ENCODE results near the gene MSI2. TPM values are rescaled to one million over a fixed set of nuclear protein-coding genes. Genes with fewer than 3 reads are reported as not detected.

MSI2 gene
- total RNA-seq, 1 experiment from 2014 or later = 76.6 TPM

DNA sequence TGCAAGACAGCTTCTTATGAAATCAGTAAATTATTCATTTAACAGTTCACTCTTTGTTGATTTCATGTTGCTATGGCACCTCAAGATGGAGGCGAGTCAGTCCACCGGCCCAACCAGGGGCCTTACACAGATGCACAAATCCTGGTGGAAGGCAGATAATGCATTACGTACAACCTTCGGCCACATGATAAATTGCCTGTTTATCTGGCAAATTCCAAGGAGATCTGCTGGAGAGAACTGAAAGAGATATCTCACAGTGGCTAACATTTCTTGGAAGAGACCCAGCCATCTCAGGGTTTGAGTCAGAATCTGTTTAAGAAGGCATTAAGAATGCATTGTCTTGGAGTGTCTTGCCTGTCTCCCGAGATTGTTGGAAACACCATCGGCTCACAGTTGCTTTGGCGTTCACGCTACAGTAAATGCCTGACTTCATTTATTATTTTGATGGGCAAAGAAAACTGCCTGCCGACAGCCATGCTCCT is 225.6 kb downstream of the MSI2 start:
- peaks cover 20% of the 10 kb centered on the region for H3K4me1 ChIP-seq
- no peak overlapping the region for H3K4me3 ChIP-seq
- H3K27ac ChIP-seq = no peak overlapping the region

GRCh38 chr17:57482657-57483056 is 226.3 kb downstream of the MSI2 start:
- Histone ChIP-seq H3K4me3 (no peak overlapping the region), H3K27ac (no peak overlapping the region), H3K27me3 (no peaks in the 10 kb centered on the region), H3K4me1 (peaks cover 20% of the 10 kb centered on the region), H3K36me3 (no peaks in the 10 kb centered on the region), H3K9me3 (replicated peaks) (no peaks in the 10 kb centered on the region)
- no peak for DNase-seq

More for the DNA sequence above, 225.6 kb downstream of the MSI2 start:
- DNase-seq = no peak
- H3K36me3 ChIP-seq = no peaks in the 10 kb centered on the region
- no peaks in the 10 kb centered on the region for H3K9me3 ChIP-seq (replicated peaks)
- no peaks in the 10 kb centered on the region for H3K27me3 ChIP-seq

- no peaks in the 10 kb centered on the region for H3K9me3 ChIP-seq (replicated peaks)
- peaks cover 20% of the 10 kb centered on the region for H3K4me1 ChIP-seq
Observed at GRCh38 chr17:57484081-57484666, 227.9 kb downstream of the MSI2 start.

DNA sequence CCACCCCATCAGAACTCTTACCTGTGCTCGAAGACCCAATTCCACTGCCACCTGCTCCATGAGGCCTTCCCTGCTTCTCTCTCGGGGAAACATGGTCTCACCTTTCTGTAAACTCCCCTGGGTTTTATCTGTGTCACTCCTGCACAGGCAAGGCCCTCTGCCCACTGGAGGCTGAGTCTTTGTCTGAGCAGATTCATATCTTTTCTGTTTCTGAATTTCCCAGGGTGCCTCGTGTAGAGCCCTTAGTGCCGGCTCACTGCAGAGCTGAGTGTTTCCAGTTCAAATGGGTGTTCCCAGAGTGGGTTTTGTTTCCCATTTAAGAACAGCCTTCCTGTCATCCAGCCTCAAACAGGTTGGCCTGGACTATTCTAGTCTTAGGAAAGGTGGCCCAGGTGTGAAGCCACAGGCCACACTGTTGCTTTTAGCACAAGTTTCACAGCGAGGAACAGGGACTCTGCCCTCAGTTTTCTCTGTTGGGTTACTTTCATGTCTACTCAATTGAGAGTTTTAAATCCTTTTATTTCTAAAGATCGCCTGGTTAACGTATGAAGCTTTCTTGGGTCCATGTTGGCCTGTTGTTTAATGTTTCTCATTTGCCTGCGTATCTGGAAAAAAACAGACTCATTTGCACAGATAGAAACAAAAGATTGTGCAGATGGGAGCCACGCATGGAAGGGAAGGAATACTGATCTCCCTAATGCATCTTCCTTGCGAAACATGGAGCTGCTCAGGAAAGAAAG is 228.7 kb downstream of the MSI2 start:
- Histone ChIP-seq H3K9me3 (replicated peaks) (no peaks in the 10 kb centered on the region), H3K27me3 (no peaks in the 10 kb centered on the region), H3K4me1 (peaks cover 19% of the 10 kb centered on the region), H3K27ac (no peak overlapping the region), H3K36me3 (no peaks in the 10 kb centered on the region), H3K4me3 (no peak overlapping the region)
- DNase-seq = no peak

More at GRCh38 chr17:57484081-57484666, 227.9 kb downstream of the MSI2 start:
- Histone ChIP-seq H3K4me3 (no peak overlapping the region), H3K36me3 (no peaks in the 10 kb centered on the region), H3K27me3 (no peaks in the 10 kb centered on the region), H3K27ac (no peak overlapping the region)
- no peak for DNase-seq

- Histone ChIP-seq H3K9me3 (replicated peaks) (no peaks in the 10 kb centered on the region), H3K27ac (no peak overlapping the region), H3K36me3 (no peaks in the 10 kb centered on the region), H3K4me1 (peaks cover 13% of the 10 kb centered on the region), H3K27me3 (no peaks in the 10 kb centered on the region), H3K4me3 (no peak overlapping the region)
- DNase-seq = no peak
Observed at GRCh38 chr17:57485566-57485865, 229.2 kb downstream of the MSI2 start.

DNA sequence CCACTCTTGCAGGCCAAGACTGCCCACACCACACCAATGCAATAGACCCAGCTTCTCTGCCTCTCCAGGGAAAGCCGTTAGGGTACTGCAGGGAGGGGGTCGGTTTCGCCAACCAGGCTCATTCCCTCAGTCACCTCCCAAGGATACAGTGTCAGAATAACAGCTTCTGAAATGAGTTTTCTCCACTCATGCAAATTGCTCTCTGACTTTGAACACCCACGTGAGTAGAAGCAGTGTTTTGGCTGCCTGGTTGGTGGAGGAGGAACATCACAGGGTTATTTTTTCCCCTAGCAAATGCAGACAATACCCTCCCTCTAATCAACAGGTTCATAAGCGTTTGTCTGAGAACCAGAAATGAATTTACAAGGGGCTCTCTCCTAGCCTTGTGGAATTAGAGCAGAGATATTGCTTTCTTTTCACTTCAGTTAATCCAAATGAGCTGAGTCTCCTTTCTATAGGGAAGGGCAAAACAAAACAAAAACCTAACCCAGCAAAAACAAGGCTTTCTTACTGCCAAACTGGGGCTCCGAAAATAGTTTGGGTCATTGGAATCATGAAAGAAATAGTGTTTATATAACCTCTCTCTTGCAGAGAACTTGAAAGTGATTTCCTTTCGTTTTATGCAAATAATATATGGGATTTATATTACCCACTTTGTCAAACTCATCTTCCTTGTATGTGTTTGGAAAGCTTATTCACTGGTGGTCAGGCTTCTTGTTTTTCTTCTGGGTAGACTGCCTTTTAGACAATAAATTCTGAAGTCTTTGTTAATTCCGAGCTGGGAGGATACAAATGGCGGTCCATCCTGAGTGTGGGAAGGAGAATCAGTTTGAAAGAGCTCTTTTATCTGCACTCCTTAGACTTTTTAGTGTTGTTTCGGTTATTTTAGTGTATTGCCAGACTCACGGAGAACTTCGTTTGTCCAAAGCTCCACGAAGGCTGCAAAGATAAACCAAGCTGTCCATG is 229.9 kb downstream of the MSI2 start:
- Histone ChIP-seq H3K27ac (no peak overlapping the region), H3K4me1 (peaks cover 7% of the 10 kb centered on the region), H3K27me3 (no peaks in the 10 kb centered on the region), H3K4me3 (no peak overlapping the region), H3K9me3 (replicated peaks) (no peaks in the 10 kb centered on the region), H3K36me3 (no peaks in the 10 kb centered on the region)
- DNase-seq = no peak

GRCh38 chr17:57486882-57487301 is 230.6 kb downstream of the MSI2 start:
- H3K27ac ChIP-seq = no peak overlapping the region
- H3K4me1 ChIP-seq = peaks cover 2% of the 10 kb centered on the region
- DNase-seq = no peak

DNA sequence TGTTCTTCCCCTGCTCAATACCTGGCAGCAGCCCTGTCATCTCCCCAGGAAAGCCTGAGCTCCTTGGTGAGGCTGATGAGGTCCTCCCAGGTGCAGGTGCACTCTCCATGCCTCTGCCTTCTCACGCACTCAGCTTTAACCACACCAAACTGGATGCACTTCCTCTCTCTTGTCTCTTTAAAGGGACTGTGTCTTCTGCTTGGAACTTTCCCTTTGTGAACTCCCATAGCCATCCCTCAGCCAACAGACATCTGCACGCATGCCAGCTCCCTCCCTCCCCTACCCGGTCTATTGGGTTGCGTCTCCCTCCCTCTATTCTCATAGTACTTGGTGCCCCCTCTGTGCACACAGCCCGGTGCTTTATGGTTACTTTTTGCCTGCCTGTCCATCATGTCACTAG is 231.2 kb downstream of the MSI2 start:
- H3K27ac ChIP-seq = no peak overlapping the region
- no peak for DNase-seq
- H3K4me1 ChIP-seq = no peaks in the 10 kb centered on the region; the same call in 1 of the 2 replicates
- H3K27me3 ChIP-seq = no peaks in the 10 kb centered on the region
- no peak overlapping the region for H3K4me3 ChIP-seq
- H3K36me3 ChIP-seq = no peaks in the 10 kb centered on the region
- H3K9me3 ChIP-seq (replicated peaks) = no peaks in the 10 kb centered on the region

More at GRCh38 chr17:57486882-57487301, 230.6 kb downstream of the MSI2 start:
- Histone ChIP-seq H3K36me3 (no peaks in the 10 kb centered on the region), H3K27me3 (no peaks in the 10 kb centered on the region), H3K4me3 (no peak overlapping the region), H3K9me3 (replicated peaks) (no peaks in the 10 kb centered on the region)

- H3K9me3 ChIP-seq (replicated peaks) = no peaks in the 10 kb centered on the region
- DNase-seq = no peak
- no peak overlapping the region for H3K4me3 ChIP-seq
- H3K4me1 ChIP-seq = no peaks in the 10 kb centered on the region; the same call in 1 of the 2 replicates
- H3K27ac ChIP-seq = no peak overlapping the region
- H3K36me3 ChIP-seq = no peaks in the 10 kb centered on the region
- H3K27me3 ChIP-seq = no peaks in the 10 kb centered on the region
Observed at GRCh38 chr17:57488856-57489255, 232.5 kb downstream of the MSI2 start.

GRCh38 chr17:57489321-57489720 is 233.0 kb downstream of the MSI2 start:
- no peak for DNase-seq
- Histone ChIP-seq H3K27ac (no peak overlapping the region), H3K4me1 (no peaks in the 10 kb centered on the region; the same call in 1 of the 2 replicates), H3K36me3 (no peaks in the 10 kb centered on the region), H3K4me3 (no peak overlapping the region), H3K9me3 (replicated peaks) (no peaks in the 10 kb centered on the region), H3K27me3 (no peaks in the 10 kb centered on the region)

GRCh38 chr17:57490111-57490845 is 234.0 kb downstream of the MSI2 start:
- no peaks in the 10 kb centered on the region for H3K27me3 ChIP-seq
- no peak for DNase-seq
- H3K4me3 ChIP-seq = no peak overlapping the region
- no peaks in the 10 kb centered on the region for H3K36me3 ChIP-seq
- no peaks in the 10 kb centered on the region for H3K9me3 ChIP-seq (replicated peaks)
- no peaks in the 10 kb centered on the region; the same call in 1 of the 2 replicates for H3K4me1 ChIP-seq
- H3K27ac ChIP-seq = no peak overlapping the region

DNA sequence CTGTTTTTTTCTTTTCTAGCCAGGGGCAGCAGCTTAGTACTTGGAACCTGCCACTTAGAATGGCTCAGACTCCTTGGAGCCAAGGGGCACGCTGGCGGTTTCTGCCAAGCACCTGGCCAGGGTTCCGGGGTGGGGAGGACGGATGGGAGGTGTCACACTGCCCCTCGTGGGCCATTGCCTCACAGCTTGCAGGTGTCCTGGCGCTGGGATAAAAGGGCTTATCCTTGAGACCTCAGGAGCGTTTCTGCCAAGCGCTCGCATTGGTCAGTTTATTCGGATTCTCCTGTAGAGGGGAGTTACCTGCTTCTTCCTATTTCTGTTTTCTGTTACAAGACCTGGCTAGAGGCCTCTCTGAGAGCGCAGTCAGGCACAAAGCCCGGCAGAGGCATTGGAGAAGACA is 234.6 kb downstream of the MSI2 start:
- no peak for DNase-seq
- Histone ChIP-seq H3K36me3 (0 out of 2 replicates have a peak, but pooled peaks cover 2% of the 10 kb centered on the region), H3K27me3 (no peaks in the 10 kb centered on the region), H3K27ac (no peak overlapping the region), H3K4me3 (no peak overlapping the region), H3K9me3 (replicated peaks) (no peaks in the 10 kb centered on the region), H3K4me1 (no peaks in the 10 kb centered on the region; the same call in 1 of the 2 replicates)

DNA sequence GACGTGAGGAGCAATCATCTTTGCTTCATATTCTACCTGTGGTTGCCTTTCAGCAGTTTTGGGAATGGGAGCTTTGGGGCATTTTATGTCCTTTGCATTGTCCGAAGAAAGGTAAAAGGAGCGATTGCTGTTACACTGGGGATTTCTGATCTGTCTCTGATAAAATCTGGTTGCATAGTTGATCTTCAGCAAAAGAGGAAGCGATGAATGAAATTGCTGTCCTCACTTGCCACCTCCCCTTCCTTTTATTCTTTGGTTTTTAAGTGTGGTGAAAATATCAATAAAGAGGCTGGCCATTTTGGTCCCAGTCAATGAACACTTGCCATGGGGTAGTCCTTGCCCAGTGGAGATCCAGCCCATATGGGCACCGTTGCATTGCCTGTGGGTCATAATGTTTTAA is 236.8 kb downstream of the MSI2 start:
- Histone ChIP-seq H3K27me3 (no peaks in the 10 kb centered on the region), H3K9me3 (replicated peaks) (no peaks in the 10 kb centered on the region), H3K27ac (no peak overlapping the region), H3K4me1 (no peaks in the 10 kb centered on the region; the same call in 1 of the 2 replicates), H3K4me3 (no peak overlapping the region), H3K36me3 (0 out of 2 replicates have a peak, but pooled peaks cover 2% of the 10 kb centered on the region)
- DNase-seq = no peak

DNA sequence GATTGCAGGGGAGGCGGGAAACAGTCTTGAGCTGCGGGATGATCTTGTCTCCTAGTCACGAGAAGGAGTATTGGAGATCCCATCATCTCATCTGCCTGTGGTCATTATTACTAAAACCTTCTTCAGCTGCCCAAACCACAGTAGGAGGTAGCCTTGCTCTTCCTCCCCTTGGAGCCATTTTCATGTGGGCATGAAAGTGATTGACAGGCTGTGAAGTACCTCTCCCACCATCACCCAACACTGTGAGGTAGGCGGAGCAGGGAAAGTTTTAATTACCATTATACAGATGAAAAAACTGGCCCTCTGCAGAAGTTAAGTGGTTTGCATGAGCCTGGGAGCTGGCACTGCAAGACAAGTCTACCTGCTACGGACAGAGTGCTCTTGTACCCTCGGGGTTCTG is 237.3 kb downstream of the MSI2 start:
- H3K27me3 ChIP-seq = no peaks in the 10 kb centered on the region
- 0 out of 2 replicates have a peak, but pooled peaks cover 2% of the 10 kb centered on the region for H3K36me3 ChIP-seq
- H3K27ac ChIP-seq = no peak overlapping the region
- no peaks in the 10 kb centered on the region; the same call in 1 of the 2 replicates for H3K4me1 ChIP-seq
- no peak overlapping the region for H3K4me3 ChIP-seq
- H3K9me3 ChIP-seq (replicated peaks) = no peaks in the 10 kb centered on the region
- no peak for DNase-seq

Measured in SJCRH30 (cell line).